Natural killer cell (primary cell): Measurements from ENCODE around the gene ZNF408. TPM values are rescaled to one million over a fixed set of nuclear protein-coding genes. Genes with fewer than 3 reads are reported as not detected.

Experiments used
- ATAC-seq, 3 donors: fragments of 150-1000 bp in 2 of 3; fragments of 200-7000 bp in 1 of 3; cut with Tn5 transposase; 1 replicate in 1 of 3; 2 replicates in 2 of 3; pipeline ENCODE4 v1.10.0; 2021; ENCODE audit warnings: mild to moderate bottlenecking in 2 of 3, moderate library complexity in 2 of 3
- DNase-seq, 2 donors: peaks; one replicate each; pipeline versions ENCODE4 v3.0.0 to v3.0.0-alpha.2; 2013 to 2021; ENCODE audit warnings: mixed read lengths in 1 of 2
- H3K27ac ChIP-seq: one replicate; pipeline ENCODE4 v1.5.1; 2013; ENCODE audit warnings: mild to moderate bottlenecking, low read length
- H3K27me3 ChIP-seq: one replicate; pipeline ENCODE4 v1.6.1; 2013; ENCODE audit warnings: low read length; ENCODE audit not compliant: control insufficient read depth, insufficient read depth
- H3K36me3 ChIP-seq: one replicate; pipeline ENCODE4 v1.6.1; 2013; ENCODE audit warnings: low read length; ENCODE audit not compliant: control insufficient read depth, insufficient read depth
- H3K4me1 ChIP-seq: one replicate; pipeline ENCODE4 v1.6.1; 2013; ENCODE audit warnings: low read length; ENCODE audit not compliant: control insufficient read depth, insufficient read depth
- H3K4me3 ChIP-seq: one replicate; pipeline ENCODE4 v1.5.1; 2013; ENCODE audit warnings: low read length
- H3K9me3 ChIP-seq: one replicate; pipeline ENCODE4 v1.6.1; 2013; ENCODE audit warnings: low read length; ENCODE audit not compliant: control insufficient read depth, insufficient read depth
- H3K27ac Mint-ChIP-seq, 2 donors: one replicate each; pipeline ENCODE4 v1.8.0; 2022; ENCODE audit warnings: mild to moderate bottlenecking in 2 of 2, mixed read lengths in 2 of 2, moderate library complexity in 1 of 2
- H3K27me3 Mint-ChIP-seq, 2 donors: one replicate each; pipeline ENCODE4 v1.8.0; 2022; ENCODE audit warnings: low read depth in 2 of 2, mixed read lengths in 2 of 2
- H3K36me3 Mint-ChIP-seq: one replicate; pipeline ENCODE4 v1.8.0; 2022; ENCODE audit warnings: mixed read lengths
- H3K4me1 Mint-ChIP-seq, 2 donors: one replicate each; pipeline ENCODE4 v1.8.0; 2022; ENCODE audit warnings: mixed read lengths in 2 of 2
- H3K4me3 Mint-ChIP-seq: one replicate; pipeline ENCODE4 v1.8.0; 2022; ENCODE audit warnings: mild to moderate bottlenecking, moderate library complexity, mixed read lengths
- H3K9me3 Mint-ChIP-seq, 2 donors: one replicate each; pipeline ENCODE4 v1.8.0; 2022; ENCODE audit warnings: mixed read lengths in 2 of 2
- CTCF ChIP-seq: fragments of 200-600 bp; IDR thresholded peaks from one replicate; pipeline ENCODE4 v1.8.0; 2022; ENCODE audit warnings: antibody characterized with exemption
- WGBS: methylation state at CpG from one replicate; pipeline ENCODE4 v1.1.7; 2013; ENCODE audit warnings: missing lambda C conversion rate; ENCODE audit not compliant: insufficient coverage; 5-methylcytosine and 5-hydroxymethylcytosine counted together
- intact Hi-C: fragments of 100-400 bp; cut with micrococcal nuclease; formaldehyde crosslinking; loops from one replicate; pipeline ENCODE4 v1.14.2; 2022
- total RNA-seq, 4 donors: library from RNA; stranded (reverse); fragments of 120-200 nt in 1 of 4; gene quantifications; one replicate each; pipeline versions ENCODE4 v1.2.3 to v1.2.4, GENCODE V29; 2013 to 2022

ZNF408 gene
- total RNA-seq, 3 donors from 2014 or later (not counting 1 experiment from before 2014, with no cell fraction given): 9.1 to 19.0 (median 9.6) TPM

- no peaks in the 10 kb centered on the region for H3K4me1 Mint-ChIP-seq
- Histone ChIP-seq H3K27ac (no peak within 1 kb of the TSS), H3K4me3 (no peak within 1 kb of the TSS), H3K4me1 (no peaks in the 10 kb centered on the region), H3K36me3 (no peaks in the 10 kb centered on the region), H3K27me3 (no peaks in the 10 kb centered on the region), H3K9me3 (no peaks in the 10 kb centered on the region)
- no peaks in the 10 kb centered on the region for H3K27me3 Mint-ChIP-seq
- no peaks in the 10 kb centered on the region for H3K9me3 Mint-ChIP-seq
- DNase-seq (no peak), ATAC-seq (no peak)
- H3K27ac Mint-ChIP-seq: no peak within 1 kb of the TSS
- H3K4me3 Mint-ChIP-seq: no peak within 1 kb of the TSS
- intact Hi-C loops: no loop called here
- H3K36me3 Mint-ChIP-seq: no peaks in the 10 kb centered on the region
- no peak for TF ChIP-seq CTCF
- 91% methylated on average over 7 of the region's 7 CpGs for WGBS
These were observed 18.3 kb downstream of the ZNF408 start, which contains the start of gene F2 for GRCh38 chr11:46719048-46719542. TSS of gene F2 (plus strand) at chr11:46719213. CDS start at chr11:46719236, 23 bp downstream.

DNA sequence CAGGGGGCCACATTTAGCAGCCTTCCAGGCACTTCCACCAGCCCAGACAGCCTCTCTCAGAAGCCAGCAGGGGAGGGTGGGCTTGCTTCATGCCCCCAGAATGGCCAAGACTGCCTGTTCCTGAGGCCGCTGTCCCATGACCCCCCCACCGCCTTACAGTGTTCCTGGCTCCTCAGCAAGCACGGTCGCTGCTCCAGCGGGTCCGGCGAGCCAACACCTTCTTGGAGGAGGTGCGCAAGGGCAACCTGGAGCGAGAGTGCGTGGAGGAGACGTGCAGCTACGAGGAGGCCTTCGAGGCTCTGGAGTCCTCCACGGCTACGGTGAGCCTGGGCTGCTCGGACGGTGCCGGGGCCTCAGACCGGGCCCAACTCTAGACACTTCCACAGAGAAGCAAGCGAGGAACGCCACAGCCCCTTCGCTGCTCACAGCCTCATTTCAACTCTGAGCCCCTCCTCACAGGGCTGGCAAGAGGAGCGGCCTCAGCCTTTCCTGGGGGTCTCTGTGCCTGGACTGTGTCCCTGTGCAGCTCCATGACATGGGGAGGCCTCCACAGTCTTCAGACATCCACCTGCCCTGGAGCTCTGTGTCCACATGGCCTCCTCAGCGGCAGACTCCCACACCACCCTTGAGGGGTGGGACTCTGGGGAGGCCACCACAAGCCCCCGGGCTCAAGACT lies 18.9 kb downstream of the ZNF408 start:
- no peak for TF ChIP-seq CTCF
- ATAC-seq: no peak
- no peaks in the 10 kb centered on the region for H3K4me1 ChIP-seq
- H3K27me3 ChIP-seq: no peaks in the 10 kb centered on the region
- no peak for DNase-seq
- H3K27ac Mint-ChIP-seq: no peak overlapping the region
- no peaks in the 10 kb centered on the region for H3K9me3 ChIP-seq
- no peak overlapping the region for H3K27ac ChIP-seq
- no peaks in the 10 kb centered on the region for H3K36me3 Mint-ChIP-seq
- H3K36me3 ChIP-seq: no peaks in the 10 kb centered on the region
- H3K4me3 ChIP-seq: no peak overlapping the region
- H3K9me3 Mint-ChIP-seq: no peaks in the 10 kb centered on the region
- intact Hi-C loops: no loop called here
- no peak overlapping the region for H3K4me3 Mint-ChIP-seq
- H3K27me3 Mint-ChIP-seq: no peaks in the 10 kb centered on the region
- 93% methylated on average over 25 of the region's 25 CpGs for WGBS
- no peaks in the 10 kb centered on the region for H3K4me1 Mint-ChIP-seq

GRCh38 chr11:46721286-46721685 lies 20.5 kb downstream of the ZNF408 start:
- Histone ChIP-seq H3K9me3 (no peaks in the 10 kb centered on the region), H3K4me1 (no peaks in the 10 kb centered on the region), H3K27me3 (no peaks in the 10 kb centered on the region), H3K4me3 (no peak overlapping the region), H3K36me3 (no peaks in the 10 kb centered on the region), H3K27ac (no peak overlapping the region)
- intact Hi-C loops: no loop called here
- 85% methylated on average over 6 of the region's 6 CpGs for WGBS
- Mint-ChIP-seq H3K27me3 (no peaks in the 10 kb centered on the region), H3K27ac (no peak overlapping the region), H3K4me3 (no peak overlapping the region), H3K36me3 (no peaks in the 10 kb centered on the region), H3K9me3 (no peaks in the 10 kb centered on the region), H3K4me1 (no peaks in the 10 kb centered on the region)
- DNase-seq (no peak), ATAC-seq (no peak)
- TF ChIP-seq CTCF: no peak
